Stimulated activated naive B cell treated with anti-CD40 and anti-IgM and Interleukin-4, amounts not matched to agents 10 μg/mL and 1 μg/mL and 100 μg/mL, for 72 hours (primary cell): ENCODE measurements around the gene TBPL1.
"Not testable (repeated sequence)": the region's sequence is repeated elsewhere in the genome, so short reads cannot be mapped to it uniquely, and the experiment has no call there.

Source experiments
- ATAC-seq, 2 donors: fragments of 150-1000 bp; cut with Tn5 transposase; replicated peaks; 2 replicates each; pipeline ENCODE4 v1.10.0; 2021; ENCODE audit warnings: moderate library complexity in 1 of 2
- DNase-seq: peaks from one replicate; pipeline ENCODE4 v3.0.0; 2021
- H3K27ac Mint-ChIP-seq: one replicate; pipeline ENCODE4 v1.8.0; 2022; ENCODE audit warnings: mild to moderate bottlenecking, mixed read lengths
- H3K27me3 Mint-ChIP-seq, 2 donors: one replicate each; pipeline ENCODE4 v1.8.0; 2022; ENCODE audit warnings: mixed read lengths in 2 of 2
- H3K36me3 Mint-ChIP-seq, 2 donors: one replicate each; pipeline ENCODE4 v1.8.0; 2022; ENCODE audit warnings: mixed read lengths in 2 of 2, mild to moderate bottlenecking in 1 of 2
- H3K4me1 Mint-ChIP-seq, 2 donors: one replicate each; pipeline ENCODE4 v1.8.0; 2022; ENCODE audit warnings: mixed read lengths in 2 of 2, mild to moderate bottlenecking in 1 of 2
- H3K4me3 Mint-ChIP-seq, 2 donors: one replicate each; pipeline ENCODE4 v1.8.0; 2022; ENCODE audit warnings: mild to moderate bottlenecking in 2 of 2, mixed read lengths in 2 of 2, moderate library complexity in 1 of 2
- H3K9me3 Mint-ChIP-seq, 2 donors: one replicate each; pipeline ENCODE4 v1.8.0; 2022; ENCODE audit warnings: mixed read lengths in 2 of 2, mild to moderate bottlenecking in 1 of 2

Gene TBPL1

DNA sequence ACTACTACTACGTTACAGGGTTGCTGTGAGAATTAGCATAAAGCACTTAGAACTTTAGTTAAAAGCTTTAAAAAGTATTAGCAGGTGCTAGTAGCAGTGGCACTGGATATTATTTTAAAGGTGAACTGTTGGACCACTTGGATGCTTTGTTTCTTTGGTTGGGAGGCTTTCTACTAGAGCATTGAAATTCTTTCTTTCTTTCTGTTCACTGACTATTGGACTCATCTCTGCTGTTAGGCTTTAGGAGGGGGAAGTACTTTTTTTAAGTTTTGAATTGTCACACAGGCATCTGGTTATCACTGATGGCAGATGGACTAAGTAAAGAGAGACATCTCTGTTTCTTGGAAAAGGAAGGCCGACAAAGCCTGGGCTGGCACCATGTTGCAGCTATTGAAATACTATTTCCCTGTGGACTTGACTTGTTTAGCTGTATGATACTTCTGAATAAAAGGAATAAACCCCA is 4.8 kb downstream of the TBPL1 start:
- no peak overlapping the region for H3K4me3 Mint-ChIP-seq
- peak overlapping the region; percentile 2 for H3K27ac Mint-ChIP-seq
- no peaks in the 10 kb centered on the region for H3K27me3 Mint-ChIP-seq
- H3K9me3 Mint-ChIP-seq: no peaks in the 10 kb centered on the region
- DNase-seq (no peak), ATAC-seq (no peak)
- H3K36me3 Mint-ChIP-seq: peaks cover 0 to 1% of the 10 kb centered on the region in 2 donors
- peaks cover 38 to 79% of the 10 kb centered on the region in 2 donors for H3K4me1 Mint-ChIP-seq

DNA sequence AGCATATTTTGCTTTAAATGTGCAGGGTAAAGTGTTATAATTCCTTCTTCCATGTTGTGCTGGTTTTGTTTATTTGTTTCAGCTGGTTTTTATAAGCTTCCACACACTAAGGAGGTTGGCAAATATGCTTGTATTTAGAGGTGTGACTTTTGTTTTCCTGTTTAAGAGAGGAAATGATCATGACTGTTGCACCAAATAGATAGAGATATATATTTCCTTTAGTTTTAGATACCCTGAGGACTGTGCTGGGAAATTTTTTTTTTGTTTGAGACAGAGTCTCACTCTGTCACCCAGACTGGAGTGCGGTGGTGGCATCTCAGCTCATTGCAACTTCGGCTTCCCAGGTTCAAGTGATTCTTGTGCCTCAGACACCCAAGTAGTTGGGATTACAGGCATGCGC is 5.8 kb downstream of the TBPL1 start:
- no peak for ATAC-seq

DNA sequence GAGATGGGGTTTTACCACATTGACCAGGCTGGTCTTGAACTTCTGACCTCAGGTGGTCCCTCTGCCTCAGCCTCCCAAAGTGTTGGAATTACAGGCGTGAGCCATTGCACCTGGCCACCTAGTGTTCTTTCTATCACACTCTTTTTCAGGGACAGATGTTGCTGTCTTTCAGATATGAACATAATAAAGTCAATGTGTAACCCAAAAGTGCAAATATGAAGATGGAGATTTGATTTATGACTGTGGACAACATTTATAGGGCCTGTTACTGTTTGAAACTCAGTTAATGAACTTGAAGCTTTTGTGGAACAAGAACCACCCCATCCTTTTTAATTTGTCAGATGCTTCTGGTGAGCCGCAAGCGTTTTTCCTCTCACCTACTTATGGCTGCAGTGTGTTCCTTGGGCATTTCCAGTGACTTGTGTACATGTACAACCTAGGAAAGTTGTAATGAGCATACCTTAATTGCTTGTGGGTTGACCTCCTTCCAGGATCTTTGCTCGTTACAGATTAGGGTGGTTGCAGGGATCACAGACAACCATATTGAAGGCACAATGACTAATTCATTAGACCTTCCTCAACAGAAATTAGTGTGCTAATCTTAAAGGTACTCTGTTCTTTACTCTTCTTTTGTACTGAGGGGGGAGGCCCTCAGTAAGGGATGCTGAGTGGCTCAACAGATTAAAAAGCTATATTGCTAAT is 6.8 kb downstream of the TBPL1 start:
- ATAC-seq (no peak), DNase-seq (no peak)
- Mint-ChIP-seq H3K27me3 (no peaks in the 10 kb centered on the region), H3K27ac (no peak overlapping the region), H3K9me3 (no peaks in the 10 kb centered on the region), H3K4me1 (peaks cover 37 to 79% of the 10 kb centered on the region in 2 donors), H3K4me3 (no peak overlapping the region), H3K36me3 (peaks cover 0 to 3% of the 10 kb centered on the region in 2 donors)

More for the DNA sequence above, 5.8 kb downstream of the TBPL1 start:
- Mint-ChIP-seq H3K9me3 (no peaks in the 10 kb centered on the region), H3K27ac (no peak overlapping the region), H3K36me3 (peaks cover 0 to 3% of the 10 kb centered on the region in 2 donors), H3K4me1 (peaks cover 40 to 80% of the 10 kb centered on the region in 2 donors), H3K4me3 (no peak overlapping the region), H3K27me3 (no peaks in the 10 kb centered on the region)
- no peak for DNase-seq

DNA sequence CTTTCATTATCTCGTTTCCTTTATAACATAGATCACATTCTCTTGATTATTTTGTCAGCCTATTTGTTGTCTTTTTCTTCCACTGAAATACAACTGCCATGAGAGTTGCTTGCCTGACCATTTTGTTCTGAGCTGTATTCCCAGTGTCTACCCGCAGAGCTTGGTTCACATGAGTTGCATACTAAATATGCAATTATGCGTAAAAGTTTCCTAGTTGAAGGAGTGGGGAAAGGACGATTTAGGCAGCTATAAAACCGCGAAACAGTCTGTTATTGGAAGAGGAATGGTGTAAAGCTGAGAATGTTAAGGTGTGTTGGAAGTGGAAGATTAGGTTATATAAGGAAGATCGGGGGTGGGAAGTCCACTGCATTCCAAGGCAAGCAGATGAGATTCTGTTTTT is 8.8 kb downstream of the TBPL1 start:
- no peaks in the 10 kb centered on the region for H3K9me3 Mint-ChIP-seq
- peaks cover 0 to 8% of the 10 kb centered on the region in 2 donors for H3K36me3 Mint-ChIP-seq
- H3K4me1 Mint-ChIP-seq: peaks cover 36 to 82% of the 10 kb centered on the region in 2 donors
- no peak overlapping the region for H3K27ac Mint-ChIP-seq
- no peaks in the 10 kb centered on the region for H3K27me3 Mint-ChIP-seq
- no peak overlapping the region for H3K4me3 Mint-ChIP-seq
- DNase-seq (no peak), ATAC-seq (no peak)

DNA sequence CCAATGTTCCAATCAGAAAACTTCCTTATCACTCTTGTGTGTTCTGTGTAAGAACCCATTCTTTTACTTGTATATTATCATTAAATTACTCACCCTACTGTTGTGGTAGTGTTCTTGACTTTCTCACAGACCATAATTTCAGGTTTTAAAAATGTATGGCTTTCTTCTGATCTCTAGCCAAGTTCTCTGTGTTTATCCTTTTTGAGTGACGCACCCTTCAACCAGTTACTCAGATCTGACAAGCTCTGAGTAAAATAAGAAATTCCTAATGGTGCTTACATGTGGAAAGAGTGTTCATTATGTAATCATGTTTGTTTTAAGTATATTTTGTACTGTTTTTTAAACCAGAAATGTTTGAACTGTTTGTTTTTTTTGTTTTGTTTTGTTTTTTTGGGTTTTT is 11.0 kb downstream of the TBPL1 start:
- peaks cover 33 to 67% of the 10 kb centered on the region in 2 donors for H3K4me1 Mint-ChIP-seq

DNA sequence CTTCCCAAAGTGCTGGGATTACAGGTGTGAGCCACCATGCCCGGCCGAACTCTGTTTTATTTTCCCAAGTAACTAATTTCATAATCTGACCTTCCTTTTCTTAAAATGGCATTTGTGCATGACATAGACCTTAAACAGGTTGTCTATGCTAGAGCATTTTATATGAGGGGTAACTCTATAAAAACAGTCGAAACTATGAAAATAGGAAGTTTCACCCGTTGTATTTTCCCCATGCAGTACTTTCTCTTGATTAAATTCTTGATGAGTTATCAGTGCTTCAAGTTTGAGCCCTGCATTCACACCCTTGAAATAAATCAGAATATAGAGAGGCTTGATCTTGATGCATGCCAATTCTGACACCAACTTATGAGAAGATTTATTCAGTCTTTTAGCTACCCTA is 11.7 kb downstream of the TBPL1 start:
- Mint-ChIP-seq H3K9me3 (no peaks in the 10 kb centered on the region), H3K4me3 (peak overlapping the region in 1 of 2 donors; percentile 14), H3K36me3 (peaks cover 0 to 10% of the 10 kb centered on the region in 2 donors), H3K4me1 (peaks cover 33 to 61% of the 10 kb centered on the region in 2 donors), H3K27me3 (no peaks in the 10 kb centered on the region), H3K27ac (peak overlapping the region; percentile 33)
- ATAC-seq: no peak
- no peak for DNase-seq

More for the DNA sequence above, 11.0 kb downstream of the TBPL1 start:
- DNase-seq (no peak), ATAC-seq (no peak)
- no peak overlapping the region for H3K27ac Mint-ChIP-seq
- no peaks in the 10 kb centered on the region for H3K9me3 Mint-ChIP-seq
- no peak overlapping the region for H3K4me3 Mint-ChIP-seq
- H3K27me3 Mint-ChIP-seq: no peaks in the 10 kb centered on the region
- peaks cover 0 to 10% of the 10 kb centered on the region in 2 donors for H3K36me3 Mint-ChIP-seq

DNA sequence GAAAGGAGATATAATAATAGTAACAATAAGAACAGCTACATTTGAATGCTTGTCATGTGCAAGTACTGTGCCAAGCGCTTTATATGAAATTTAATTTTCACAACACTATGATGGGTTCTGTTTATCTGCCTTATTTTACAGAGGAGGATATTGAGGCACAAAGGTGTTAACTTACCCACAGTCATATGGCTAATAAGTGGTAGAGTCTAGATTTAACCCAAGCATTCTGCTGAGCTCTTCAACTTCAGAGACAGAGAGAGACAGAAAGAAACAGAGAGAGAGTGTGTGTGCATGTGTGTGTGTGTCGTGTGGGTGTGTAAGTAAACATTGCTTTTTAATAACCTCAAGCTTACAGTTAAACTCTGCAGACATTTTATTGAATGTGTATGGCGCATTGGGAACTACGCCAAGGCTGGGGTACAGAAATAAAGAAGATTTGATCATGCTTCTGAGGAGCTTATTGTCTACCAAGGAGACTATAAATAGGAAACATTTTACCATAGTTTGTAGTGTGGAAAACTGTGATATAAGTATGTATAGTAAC is 12.9 kb downstream of the TBPL1 start:
- no peak for ATAC-seq
- H3K9me3 Mint-ChIP-seq: no peaks in the 10 kb centered on the region
- DNase-seq: no peak
- peaks cover 31 to 57% of the 10 kb centered on the region in 2 donors for H3K4me1 Mint-ChIP-seq
- no peak overlapping the region for H3K4me3 Mint-ChIP-seq
- no peaks in the 10 kb centered on the region for H3K27me3 Mint-ChIP-seq
- H3K27ac Mint-ChIP-seq: no peak overlapping the region
- peaks cover 0 to 12% of the 10 kb centered on the region in 2 donors for H3K36me3 Mint-ChIP-seq

DNA sequence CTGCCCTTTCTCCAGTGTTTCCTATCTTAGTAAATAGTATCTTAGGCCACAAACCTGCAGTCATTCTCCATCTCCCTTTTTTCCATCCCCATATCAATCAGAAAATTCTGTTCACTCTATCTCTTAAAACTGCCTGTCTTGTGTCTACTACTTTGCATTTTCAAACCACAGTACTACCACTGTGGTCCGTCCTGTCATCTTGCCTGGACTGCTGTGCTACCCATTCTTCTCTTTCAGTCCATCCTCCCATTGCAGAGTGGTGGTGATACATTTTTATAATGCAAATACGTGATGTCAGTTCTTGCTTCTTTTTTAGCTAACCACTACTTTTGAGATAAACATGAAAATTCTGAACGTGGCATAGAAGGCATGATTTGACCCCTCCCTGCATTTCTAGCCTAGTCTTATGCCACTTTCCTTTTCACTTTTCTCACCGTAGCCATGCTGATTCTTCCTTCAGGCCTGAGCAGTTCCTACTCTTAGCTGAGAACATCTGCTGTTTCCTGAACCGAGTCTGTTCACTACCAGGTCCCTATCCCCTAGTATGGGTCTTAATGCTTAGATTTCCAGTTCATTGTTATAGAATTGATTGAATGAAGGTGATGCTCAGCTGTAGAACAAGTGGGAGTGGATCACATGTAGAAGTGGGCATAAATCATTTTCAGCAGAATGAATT is 13.8 kb downstream of the TBPL1 start:
- peak; percentile 71 to 79 for ATAC-seq
- Mint-ChIP-seq H3K4me3 (peak overlapping the region in 1 of 2 donors; percentile 23), H3K27ac (no peak overlapping the region)

DNA sequence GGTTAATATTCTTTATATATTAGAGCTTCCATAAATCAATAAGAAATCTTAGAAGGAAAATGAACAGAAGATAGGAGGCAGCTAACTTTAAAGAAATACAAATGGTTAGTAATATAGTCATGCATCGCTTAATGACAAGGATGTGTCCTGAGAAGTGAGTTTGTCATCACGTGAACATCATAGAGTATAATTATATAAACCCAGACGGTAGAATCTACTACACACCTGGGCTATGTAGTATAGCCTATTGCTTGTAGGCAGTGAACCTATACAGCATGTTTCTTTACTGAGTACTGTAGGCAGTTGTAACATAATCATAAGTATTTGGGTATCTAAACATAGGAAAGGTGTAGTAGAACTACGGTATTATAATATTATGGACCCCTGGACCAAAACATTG is 14.3 kb downstream of the TBPL1 start:
- Mint-ChIP-seq H3K27ac (no peak overlapping the region), H3K4me1 (peaks cover 26 to 52% of the 10 kb centered on the region in 2 donors), H3K9me3 (no peaks in the 10 kb centered on the region), H3K27me3 (no peaks in the 10 kb centered on the region), H3K4me3 (no peak overlapping the region), H3K36me3 (peaks cover 3 to 15% of the 10 kb centered on the region in 2 donors)
- no peak for ATAC-seq
- no peak for DNase-seq

More for the DNA sequence above, 13.8 kb downstream of the TBPL1 start:
- no peaks in the 10 kb centered on the region for H3K9me3 Mint-ChIP-seq
- peaks cover 32 to 58% of the 10 kb centered on the region in 2 donors for H3K4me1 Mint-ChIP-seq
- DNase-seq: no peak
- no peaks in the 10 kb centered on the region for H3K27me3 Mint-ChIP-seq
- peaks cover 3 to 15% of the 10 kb centered on the region in 2 donors for H3K36me3 Mint-ChIP-seq

DNA sequence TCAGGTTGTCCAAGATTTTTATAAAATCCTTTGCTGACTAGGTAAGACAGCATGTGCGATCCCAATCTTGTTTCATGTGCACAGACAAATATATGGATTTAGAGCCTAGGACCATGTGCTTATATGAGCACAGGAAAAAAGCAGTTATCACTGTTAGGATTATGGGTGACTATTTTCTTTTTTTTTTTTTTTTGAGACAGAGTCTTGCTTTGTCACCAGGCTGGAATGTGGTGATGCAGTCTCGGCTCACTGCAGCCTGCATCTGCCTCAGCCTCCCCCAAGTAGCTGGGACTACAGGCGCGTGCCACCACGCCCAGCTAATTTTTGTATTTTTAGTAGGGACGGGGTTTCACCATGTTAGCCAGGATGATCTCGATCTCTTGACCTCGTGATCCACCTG is 14.8 kb downstream of the TBPL1 start:
- not testable (repeated sequence) for ATAC-seq

DNA sequence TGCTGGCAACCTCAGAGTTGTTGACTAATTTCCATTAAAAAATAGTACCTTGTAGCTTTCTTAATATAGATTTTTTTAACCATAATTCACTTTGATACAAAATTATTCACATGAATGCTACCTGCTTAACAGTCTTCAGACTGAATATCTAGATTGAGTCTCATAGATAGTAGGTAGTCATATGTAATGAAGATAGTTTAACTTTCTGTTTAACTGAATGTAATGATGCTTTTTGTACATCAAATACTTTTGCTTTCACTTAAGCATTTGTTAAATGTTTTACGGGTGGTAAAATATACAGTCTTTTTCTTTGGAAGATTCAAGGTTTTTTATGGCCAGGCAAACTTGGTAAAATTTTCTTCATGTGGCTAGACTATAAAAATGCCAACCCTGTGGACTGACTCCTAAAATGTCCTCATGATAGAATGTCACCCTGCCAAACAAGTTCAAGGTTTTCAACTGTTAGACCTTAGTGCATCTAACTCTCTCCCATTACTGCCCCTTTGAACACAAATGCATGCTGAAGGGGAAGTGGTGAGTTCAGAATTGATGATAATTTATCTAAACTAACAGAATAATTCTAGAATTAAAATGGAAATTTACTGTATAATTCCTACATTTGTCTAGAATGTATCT is 16.4 kb downstream of the TBPL1 start:
- no peak for ATAC-seq
- H3K4me3 Mint-ChIP-seq: no peak overlapping the region
- H3K27me3 Mint-ChIP-seq: no peaks in the 10 kb centered on the region
- no peak overlapping the region for H3K27ac Mint-ChIP-seq
- DNase-seq: no peak
- H3K36me3 Mint-ChIP-seq: peaks cover 3 to 12% of the 10 kb centered on the region in 2 donors
- peaks cover 29 to 49% of the 10 kb centered on the region in 2 donors for H3K4me1 Mint-ChIP-seq
- H3K9me3 Mint-ChIP-seq: no peaks in the 10 kb centered on the region

More for the DNA sequence above, 14.8 kb downstream of the TBPL1 start:
- not testable (repeated sequence) for H3K9me3 Mint-ChIP-seq, DNase-seq, H3K27me3 Mint-ChIP-seq, H3K4me3 Mint-ChIP-seq, H3K27ac Mint-ChIP-seq
- Mint-ChIP-seq H3K36me3 (peaks cover 3 to 14% of the 10 kb centered on the region in 2 donors), H3K4me1 (peaks cover 24 to 48% of the 10 kb centered on the region in 2 donors)

DNA sequence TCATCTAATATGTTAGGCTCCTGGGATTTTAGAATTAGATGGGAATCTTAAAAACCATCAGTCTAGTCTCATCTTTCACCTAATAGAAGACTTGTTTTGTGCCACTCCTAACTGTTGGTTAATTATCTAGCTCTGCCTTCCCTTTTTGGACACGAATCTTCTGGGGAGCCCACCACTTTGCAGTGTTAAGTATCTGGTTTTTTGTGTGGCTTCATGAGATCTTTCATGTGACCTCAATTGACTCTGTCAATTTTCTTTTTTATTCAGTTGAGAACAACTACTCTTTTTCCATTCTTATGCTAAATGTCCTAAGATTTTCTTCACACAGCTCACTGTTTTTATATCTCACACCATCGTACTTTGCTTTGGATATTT is 16.9 kb downstream of the TBPL1 start:
- no peak overlapping the region for H3K27ac Mint-ChIP-seq
- ATAC-seq (no peak), DNase-seq (no peak)
- no peaks in the 10 kb centered on the region for H3K27me3 Mint-ChIP-seq
- peaks cover 26 to 44% of the 10 kb centered on the region in 2 donors for H3K4me1 Mint-ChIP-seq
- H3K36me3 Mint-ChIP-seq: peaks cover 3 to 12% of the 10 kb centered on the region in 2 donors
- no peak overlapping the region for H3K4me3 Mint-ChIP-seq
- no peaks in the 10 kb centered on the region for H3K9me3 Mint-ChIP-seq

DNA sequence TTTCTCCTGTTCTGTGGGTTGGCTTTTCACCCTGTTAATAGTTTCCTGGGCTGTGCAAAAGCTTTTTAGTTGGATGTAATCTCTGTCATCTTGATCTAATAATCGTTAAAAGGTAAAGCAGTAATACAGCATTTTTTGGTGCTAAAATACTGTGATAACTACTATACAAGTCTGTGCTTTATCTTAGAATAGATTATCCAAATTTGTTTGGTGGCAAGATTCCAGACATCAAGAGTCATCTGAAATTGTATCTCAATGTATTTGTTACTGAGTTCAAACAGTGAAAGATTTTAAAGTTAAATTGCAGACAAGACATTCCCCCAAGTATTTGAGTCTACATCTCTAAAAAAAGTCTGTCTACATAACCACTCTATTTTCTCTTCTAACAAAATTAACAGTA is 18.8 kb downstream of the TBPL1 start:
- Mint-ChIP-seq H3K36me3 (peaks cover 3 to 7% of the 10 kb centered on the region in 2 donors), H3K4me3 (no peak overlapping the region), H3K4me1 (peaks cover 19 to 28% of the 10 kb centered on the region in 2 donors), H3K27me3 (no peaks in the 10 kb centered on the region), H3K27ac (peak overlapping the region; percentile 25), H3K9me3 (no peaks in the 10 kb centered on the region)
- ATAC-seq (no peak), DNase-seq (no peak)

DNA sequence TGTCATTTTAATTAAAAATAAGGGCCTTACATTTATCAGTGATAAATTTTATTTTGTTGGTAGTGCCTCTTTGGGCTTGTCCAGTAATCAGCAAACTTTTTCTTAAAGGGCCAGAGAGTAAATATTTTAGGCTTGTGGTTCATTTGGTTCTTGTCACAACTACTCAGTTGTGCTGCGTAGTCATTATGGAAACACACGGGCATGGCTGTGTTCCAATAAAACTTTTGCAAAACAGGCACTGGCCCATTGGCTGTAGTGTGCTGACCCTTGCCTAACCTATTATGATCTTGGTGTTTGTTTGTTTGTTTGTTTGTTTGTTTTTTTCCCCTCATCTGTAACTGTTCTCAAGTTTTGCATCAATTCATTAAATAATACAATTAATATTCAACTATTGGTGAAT is 19.4 kb downstream of the TBPL1 start:
- H3K36me3 Mint-ChIP-seq: peaks cover 3 to 5% of the 10 kb centered on the region in 2 donors

More for the DNA sequence above, 19.4 kb downstream of the TBPL1 start:
- no peaks in the 10 kb centered on the region for H3K9me3 Mint-ChIP-seq
- no peak overlapping the region for H3K4me3 Mint-ChIP-seq
- H3K27me3 Mint-ChIP-seq: no peaks in the 10 kb centered on the region
- no peak overlapping the region for H3K27ac Mint-ChIP-seq
- DNase-seq (no peak), ATAC-seq (no peak)
- peaks cover 16 to 26% of the 10 kb centered on the region in 2 donors for H3K4me1 Mint-ChIP-seq
